Breast epithelium (tissue), 4 donors: Measurements from ENCODE around the gene LRRC4B. TPM values are rescaled to one million over a fixed set of nuclear protein-coding genes. Genes with fewer than 3 reads are reported as not detected.

Source experiments
- DNase-seq, 2 donors: peaks; one replicate each; pipeline ENCODE4 v3.0.0-alpha.2; 2019; ENCODE audit warnings: low spot score in 2 of 2
- H3K27ac ChIP-seq, 2 donors: fragments of 200-600 bp; sonication (generic) in 1 of 2; one replicate each; pipeline ENCODE4 v1.5.1; 2016 to 2019; ENCODE audit warnings: mild to moderate bottlenecking in 1 of 2
- H3K27me3 ChIP-seq, 2 donors: fragments of 200-600 bp; sonication (generic) in 1 of 2; one replicate each; pipeline versions ENCODE4 v1.5.1 to v1.6.0; 2017 to 2019; ENCODE audit warnings: control low read depth in 1 of 2, mild to moderate bottlenecking in 1 of 2
- H3K36me3 ChIP-seq: fragments of 200-600 bp; one replicate; pipeline ENCODE4 v1.5.1; 2019
- H3K4me1 ChIP-seq, 2 donors: fragments of 200-600 bp; sonication (generic); one replicate each; pipeline ENCODE4 v1.5.1; 2016 to 2019; ENCODE audit warnings: control low read depth in 1 of 2
- H3K4me3 ChIP-seq, 3 donors: fragments of 200-600 bp; sonication (generic); 1 replicate in 2 of 3; 2 replicates in 1 of 3; pipeline ENCODE4 v1.5.1; 2016 to 2019; ENCODE audit warnings: mild to moderate bottlenecking in 3 of 3, moderate library complexity in 2 of 3
- H3K9me3 ChIP-seq, 2 donors: fragments of 200-600 bp; sonication (generic) in 1 of 2; one replicate each; pipeline ENCODE4 v1.5.1; 2016 to 2019; ENCODE audit warnings: control low read depth in 1 of 2
- POLR2A ChIP-seq: fragments of 450-650 bp; IDR thresholded peaks from one replicate; pipeline ENCODE4 v1.6.1; 2016; ENCODE audit warnings: antibody characterized with exemption, mild to moderate bottlenecking, moderate library complexity
- POLR2AphosphoS5 ChIP-seq, 3 donors: sonication (generic); formaldehyde crosslinking; IDR thresholded peaks; one replicate each; pipeline ENCODE4 v1.6.1; 2017; ENCODE audit warnings: antibody characterized with exemption in 3 of 3
- intact Hi-C: fragments of 100-400 bp; cut with DNase I; formaldehyde crosslinking; loops from one replicate; pipeline ENCODE4 v1.15.1; 2023; ENCODE audit warnings: low total_unique reads
- total RNA-seq, 3 donors: library from RNA; depleted of rRNA; stranded (reverse); fragments of >200 nt; gene quantifications; one replicate each; pipeline ENCODE4 v1.1.0, GENCODE V29; 2016
- TF ChIP-seq, protein P1 (sequence below), 3 donors: fragments of 450-650 bp; IDR thresholded peaks; one replicate each; pipeline ENCODE4 v1.5.1; 2016 to 2017; ENCODE audit warnings: antibody characterized with exemption in 3 of 3, mild to moderate bottlenecking in 3 of 3, moderate library complexity in 3 of 3

LRRC4B gene
- total RNA-seq, 3 donors from 2014 or later, result 0.16 to 1.3 (median 1.2) TPM

DNA sequence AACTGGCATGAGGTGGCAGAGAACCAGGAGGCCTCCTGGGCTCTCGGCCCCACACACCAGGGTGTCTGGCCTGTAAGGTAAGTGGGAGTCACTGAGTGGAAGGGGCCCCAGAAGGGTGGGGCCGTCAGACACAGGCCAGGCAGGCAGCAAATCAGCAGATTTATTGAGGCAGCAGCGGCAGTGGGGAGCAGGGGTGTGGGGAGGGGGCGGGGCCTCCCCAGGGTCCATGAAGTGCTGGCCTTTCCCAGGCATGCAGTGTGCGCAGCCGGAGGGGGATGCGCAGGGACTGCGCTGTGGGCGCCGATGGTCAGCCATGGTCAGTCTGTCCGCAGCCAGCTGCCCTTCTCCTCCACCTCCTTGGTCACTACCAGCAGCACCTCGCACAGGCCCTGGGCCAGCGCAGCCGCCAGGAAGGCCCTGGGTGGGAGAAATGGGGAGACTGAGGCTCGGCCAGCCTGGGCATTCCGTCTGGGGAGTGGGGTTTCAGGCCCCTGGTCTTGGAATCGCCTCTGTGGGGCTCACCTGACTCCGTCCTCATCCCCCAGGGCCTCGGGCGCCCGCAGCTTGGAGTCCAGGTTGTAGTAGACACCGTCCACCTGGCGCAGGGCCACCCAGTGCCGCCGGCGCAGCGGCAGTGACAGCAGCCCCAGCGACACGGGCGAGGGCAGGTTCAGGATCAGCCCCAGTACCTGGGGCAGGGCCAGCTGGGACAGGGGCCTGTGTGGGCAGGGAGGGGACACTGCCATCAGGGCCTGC is 62.2 kb downstream of the LRRC4B start:
- H3K27me3 ChIP-seq, result no peaks in the 10 kb centered on the region
- peaks cover 7% of the 10 kb centered on the region in 2 donors for H3K4me1 ChIP-seq
- H3K36me3 ChIP-seq, result no peaks in the 10 kb centered on the region
- TF ChIP-seq POLR2A, result no peak
- no peak for TF ChIP-seq POLR2AphosphoS5 (IDR thresholded peaks at IDR 0.05)
- TF ChIP-seq, protein P1, sequence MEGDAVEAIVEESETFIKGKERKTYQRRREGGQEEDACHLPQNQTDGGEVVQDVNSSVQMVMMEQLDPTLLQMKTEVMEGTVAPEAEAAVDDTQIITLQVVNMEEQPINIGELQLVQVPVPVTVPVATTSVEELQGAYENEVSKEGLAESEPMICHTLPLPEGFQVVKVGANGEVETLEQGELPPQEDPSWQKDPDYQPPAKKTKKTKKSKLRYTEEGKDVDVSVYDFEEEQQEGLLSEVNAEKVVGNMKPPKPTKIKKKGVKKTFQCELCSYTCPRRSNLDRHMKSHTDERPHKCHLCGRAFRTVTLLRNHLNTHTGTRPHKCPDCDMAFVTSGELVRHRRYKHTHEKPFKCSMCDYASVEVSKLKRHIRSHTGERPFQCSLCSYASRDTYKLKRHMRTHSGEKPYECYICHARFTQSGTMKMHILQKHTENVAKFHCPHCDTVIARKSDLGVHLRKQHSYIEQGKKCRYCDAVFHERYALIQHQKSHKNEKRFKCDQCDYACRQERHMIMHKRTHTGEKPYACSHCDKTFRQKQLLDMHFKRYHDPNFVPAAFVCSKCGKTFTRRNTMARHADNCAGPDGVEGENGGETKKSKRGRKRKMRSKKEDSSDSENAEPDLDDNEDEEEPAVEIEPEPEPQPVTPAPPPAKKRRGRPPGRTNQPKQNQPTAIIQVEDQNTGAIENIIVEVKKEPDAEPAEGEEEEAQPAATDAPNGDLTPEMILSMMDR (IDR thresholded peaks at IDR 0.05), result no peak
- no peak for DNase-seq
- no peak overlapping the region for H3K27ac ChIP-seq
- no peaks in the 10 kb centered on the region for H3K9me3 ChIP-seq
- no peak overlapping the region for H3K4me3 ChIP-seq
- intact Hi-C loops, result no loop called here

DNA sequence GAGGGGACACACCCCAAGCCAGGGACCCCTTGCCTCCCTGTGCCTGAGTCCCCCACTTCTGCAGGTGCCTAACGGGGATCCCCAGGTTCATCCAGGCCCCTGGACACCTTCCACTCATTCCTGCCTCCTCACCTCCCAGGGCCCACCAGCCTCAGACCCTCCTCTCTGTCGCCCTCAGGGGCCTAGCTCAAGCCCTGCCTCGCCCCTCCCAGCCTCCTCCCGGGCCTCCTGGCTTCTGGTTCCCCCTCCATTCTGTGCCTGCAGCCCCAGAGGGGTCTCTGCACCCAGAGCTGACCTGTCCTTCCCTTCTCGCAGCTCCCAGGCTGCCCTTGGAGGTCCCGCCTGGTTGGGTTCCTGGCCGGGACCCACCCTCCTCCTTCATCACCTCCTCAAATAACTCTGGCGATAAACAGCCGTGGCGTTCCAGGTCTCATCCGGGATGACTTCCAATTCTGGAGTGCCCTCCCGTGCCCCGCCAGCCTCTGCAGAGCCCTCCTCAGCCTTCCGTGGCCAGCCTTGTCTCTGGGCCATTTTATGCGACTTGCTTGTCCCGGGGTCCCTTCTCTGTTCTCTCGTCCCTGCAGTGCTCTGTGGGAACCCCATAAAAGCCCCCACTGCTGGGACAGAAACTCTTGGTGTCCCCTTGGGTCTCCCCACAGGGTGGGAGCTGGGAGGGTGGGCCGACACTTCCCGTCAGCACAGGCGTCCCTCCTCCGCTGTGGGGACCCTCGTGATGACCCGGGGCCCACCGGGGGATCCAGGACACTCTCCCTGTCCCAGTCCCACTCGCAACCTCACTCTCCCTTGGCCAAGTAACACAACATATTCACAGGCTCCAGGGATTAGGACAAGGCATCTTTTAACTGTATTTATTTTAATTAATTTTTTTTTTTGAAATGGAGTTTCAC is 66.4 kb downstream of the LRRC4B start:
- Histone ChIP-seq H3K4me3 (no peak overlapping the region), H3K27me3 (no peaks in the 10 kb centered on the region), H3K36me3 (no peaks in the 10 kb centered on the region), H3K9me3 (no peaks in the 10 kb centered on the region), H3K27ac (no peak overlapping the region), H3K4me1 (no peaks in the 10 kb centered on the region)
- intact Hi-C loops, result no loop called here
- TF ChIP-seq POLR2A, result no peak
- DNase-seq, result no peak

DNA sequence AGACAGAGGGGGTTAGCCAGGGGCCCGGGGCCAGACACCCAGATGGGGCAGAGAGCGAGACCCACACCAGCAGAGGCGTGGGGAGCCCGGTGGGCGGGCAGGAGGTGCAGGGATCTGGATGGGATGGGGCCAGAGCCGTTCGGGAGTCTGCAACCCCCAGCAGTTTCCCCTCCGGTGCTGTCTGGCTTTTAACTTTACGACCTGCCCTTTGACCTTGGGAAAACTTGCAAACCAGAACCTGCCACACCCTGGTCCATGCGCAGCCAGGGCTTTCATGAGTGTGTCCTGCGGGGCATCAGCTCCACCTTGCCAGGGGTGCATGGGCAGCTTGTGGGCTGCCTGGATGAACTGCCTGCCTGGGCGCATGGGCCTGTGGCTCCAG is 67.1 kb downstream of the LRRC4B start:
- intact Hi-C loops, result no loop called here
- no peak overlapping the region for H3K4me3 ChIP-seq
- H3K9me3 ChIP-seq, result no peaks in the 10 kb centered on the region
- no peaks in the 10 kb centered on the region for H3K4me1 ChIP-seq
- no peaks in the 10 kb centered on the region for H3K27me3 ChIP-seq
- no peak overlapping the region for H3K27ac ChIP-seq
- no peaks in the 10 kb centered on the region for H3K36me3 ChIP-seq
- TF ChIP-seq, protein P1 (IDR thresholded peaks at IDR 0.05), result no peak
- no peak for DNase-seq

DNA sequence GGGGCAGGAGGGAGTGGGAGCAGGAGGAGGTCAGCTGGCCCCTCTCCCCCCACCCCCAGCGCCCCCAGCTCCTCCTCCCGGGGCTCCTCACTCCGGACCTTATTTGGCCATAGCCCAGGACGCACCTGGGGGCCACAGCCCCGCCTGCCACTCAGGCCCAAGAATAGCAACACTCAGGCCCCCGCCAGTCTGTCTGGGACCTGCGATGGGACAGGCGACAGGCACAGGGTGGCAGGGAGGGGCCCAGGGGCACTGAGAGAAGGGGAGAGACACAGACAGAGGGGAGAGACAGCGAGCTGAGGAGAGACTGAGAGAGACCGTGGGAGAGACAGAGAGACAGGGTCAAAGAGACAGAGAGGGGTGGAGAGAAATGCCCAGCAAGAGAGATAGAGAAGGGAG is 67.5 kb downstream of the LRRC4B start:
- no peaks in the 10 kb centered on the region for H3K4me1 ChIP-seq
- TF ChIP-seq POLR2A (no peak), POLR2AphosphoS5 (IDR thresholded peaks at IDR 0.05) (no peak)
- TF ChIP-seq, protein P1 (IDR thresholded peaks at IDR 0.05), result no peak
- no peaks in the 10 kb centered on the region for H3K27me3 ChIP-seq
- no peak overlapping the region for H3K4me3 ChIP-seq
- no peaks in the 10 kb centered on the region for H3K9me3 ChIP-seq
- H3K27ac ChIP-seq, result no peak overlapping the region
- H3K36me3 ChIP-seq, result no peaks in the 10 kb centered on the region
- intact Hi-C loops, result no loop called here
- DNase-seq, result no peak

DNA sequence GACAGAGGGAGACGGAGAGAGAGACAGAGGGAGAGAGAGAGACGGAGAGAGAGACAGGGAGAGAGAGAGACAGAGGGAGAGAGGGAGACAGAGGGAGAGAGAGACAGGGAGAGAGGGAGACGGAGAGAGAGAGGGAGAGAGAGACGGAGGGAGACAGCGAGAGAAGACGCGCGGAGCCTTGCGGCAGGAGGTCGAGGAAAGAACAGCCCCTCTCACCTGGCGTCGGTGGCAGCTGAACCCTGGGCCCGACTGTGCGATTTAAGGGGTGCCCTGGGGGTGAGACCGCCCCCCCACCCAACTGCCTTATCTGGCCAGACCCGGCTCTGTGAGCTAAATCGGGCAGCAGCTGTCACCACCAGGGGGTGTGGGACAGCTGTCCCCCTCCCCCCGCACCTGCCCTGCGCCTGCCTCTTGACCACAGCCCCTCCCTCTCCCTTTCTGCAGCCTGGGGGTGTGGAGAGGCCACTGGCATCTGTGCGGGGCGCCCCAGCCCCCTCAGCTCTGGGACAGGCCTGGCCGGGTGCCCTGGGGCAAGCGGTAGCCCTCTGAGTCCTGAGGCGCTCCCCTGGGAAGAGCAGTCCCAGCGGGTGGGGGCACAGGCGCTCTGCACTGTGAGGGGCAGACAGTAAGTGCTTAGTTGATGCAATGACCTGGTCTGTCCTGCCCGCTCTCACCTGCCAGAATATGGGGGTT is 68.0 kb downstream of the LRRC4B start:
- Histone ChIP-seq H3K4me3 (no peak overlapping the region), H3K36me3 (no peaks in the 10 kb centered on the region), H3K9me3 (no peaks in the 10 kb centered on the region), H3K27me3 (no peaks in the 10 kb centered on the region), H3K27ac (no peak overlapping the region), H3K4me1 (no peaks in the 10 kb centered on the region)
- DNase-seq, result no peak
- TF ChIP-seq, protein P1 (IDR thresholded peaks at IDR 0.05), result no peak
- TF ChIP-seq POLR2AphosphoS5 (IDR thresholded peaks at IDR 0.05) (no peak), POLR2A (no peak)
- intact Hi-C loops, result no loop called here
